ENCODE data around the gene BST1. TPM values are rescaled to one million over a fixed set of nuclear protein-coding genes. Genes with fewer than 3 reads are reported as not detected.
A peak's percentile ranks its signal among the peaks of the same experiment; 100 is the strongest.

The BST1 gene
- total and polyA plus RNA-seq, 2 experiments from 2014 or later, result 24.3 to 32.6 TPM

- Histone ChIP-seq H3K9me3 (ENCODE audit: low read depth) (no peaks in the 10 kb centered on the region), H4K20me1 (ENCODE audit: insufficient read depth) (no peaks in the 10 kb centered on the region), H2AFZ (no peak overlapping the region), H3K4me2 (ENCODE audit: unreplicated experiment) (peak overlapping the region; percentile 95), H3K4me1 (ENCODE audit: insufficient read depth) (peaks cover 47% of the 10 kb centered on the region), H3K27me3 (replicated peaks; ENCODE audit: insufficient read depth) (no peaks in the 10 kb centered on the region), H3K9me2 (ENCODE audit: insufficient read depth) (no peaks in the 10 kb centered on the region; the same call in 1 of the 2 replicates), H3K27ac (no peak overlapping the region), H3K9ac (peak overlapping the region; percentile 97), H3K36me3 (ENCODE audit: low read depth) (peaks cover 33% of the 10 kb centered on the region), H3F3A (ENCODE audit: insufficient read depth) (peaks cover 22% of the 10 kb centered on the region), H3K79me2 (ENCODE audit: insufficient read depth) (peaks cover 83% of the 10 kb centered on the region), H3K4me3 (peak overlapping the region; percentile 88)
- in situ Hi-C loops (cut with MboI), result no loop called here
- no peak for DNase-seq
- 74 to 86% methylated on average over 2 of the region's 2 CpGs for WGBS, 2 experiments (ENCODE audit: low coverage in 1 of 2, low lambda C conversion rate in 2 of 2, missing lambda C conversion rate in 2 of 2)
- no peak for TF ChIP-seq EZH2 (IDR thresholded peaks at IDR 0.05; ENCODE audit: insufficient read depth, poor library complexity, severe bottlenecking)
- no peak for TF ChIP-seq EZH2phosphoT487 (IDR thresholded peaks at IDR 0.05; ENCODE audit: insufficient read depth, low read depth)
Observed at GRCh38 chr4:15683143-15683495, 19.7 kb upstream of the BST1 start.

- Histone ChIP-seq H3K4me2 (ENCODE audit: unreplicated experiment) (no peak overlapping the region), H3K9ac (no peak overlapping the region), H3K27me3 (replicated peaks; ENCODE audit: insufficient read depth) (no peaks in the 10 kb centered on the region), H3F3A (ENCODE audit: insufficient read depth) (peaks cover 31% of the 10 kb centered on the region), H4K20me1 (ENCODE audit: insufficient read depth) (no peaks in the 10 kb centered on the region), H3K9me2 (ENCODE audit: insufficient read depth) (no peaks in the 10 kb centered on the region; the same call in 1 of the 2 replicates), H3K4me3 (no peak overlapping the region), H2AFZ (no peak overlapping the region), H3K27ac (no peak overlapping the region), H3K79me2 (ENCODE audit: insufficient read depth) (peaks cover 69% of the 10 kb centered on the region), H3K36me3 (ENCODE audit: low read depth) (peaks cover 33% of the 10 kb centered on the region), H3K9me3 (ENCODE audit: low read depth) (no peaks in the 10 kb centered on the region), H3K4me1 (ENCODE audit: insufficient read depth) (peaks cover 46% of the 10 kb centered on the region)
- 93 to 100% methylated on average over 1 of the region's 1 CpG for WGBS, 2 experiments (ENCODE audit: low coverage in 1 of 2, low lambda C conversion rate in 2 of 2, missing lambda C conversion rate in 2 of 2)
- no peak for TF ChIP-seq EZH2 (IDR thresholded peaks at IDR 0.05; ENCODE audit: insufficient read depth, poor library complexity, severe bottlenecking)
- TF ChIP-seq EZH2phosphoT487 (IDR thresholded peaks at IDR 0.05; ENCODE audit: insufficient read depth, low read depth), result no peak
- DNase-seq, result no peak
- in situ Hi-C loops (cut with MboI), result no loop called here
Observed at GRCh38 chr4:15684498-15684897, 18.4 kb upstream of the BST1 start.

- Histone ChIP-seq H3K4me3 (no peak overlapping the region), H3K9ac (no peak overlapping the region), H3K27me3 (replicated peaks; ENCODE audit: insufficient read depth) (no peaks in the 10 kb centered on the region), H3K9me3 (ENCODE audit: low read depth) (no peaks in the 10 kb centered on the region), H3K36me3 (ENCODE audit: low read depth) (peaks cover 33% of the 10 kb centered on the region), H3F3A (ENCODE audit: insufficient read depth) (peaks cover 63% of the 10 kb centered on the region), H3K79me2 (ENCODE audit: insufficient read depth) (peaks cover 37% of the 10 kb centered on the region), H3K27ac (peak overlapping the region; percentile 85), H4K20me1 (ENCODE audit: insufficient read depth) (no peaks in the 10 kb centered on the region), H3K4me2 (ENCODE audit: unreplicated experiment) (peak overlapping the region; percentile 5), H3K9me2 (ENCODE audit: insufficient read depth) (no peaks in the 10 kb centered on the region; the same call in 1 of the 2 replicates), H2AFZ (no peak overlapping the region), H3K4me1 (ENCODE audit: insufficient read depth) (peaks cover 67% of the 10 kb centered on the region)
- in situ Hi-C loops (cut with MboI), result no loop called here
- DNase-seq, result peak; percentile 48
- TF ChIP-seq EZH2phosphoT487 (IDR thresholded peaks at IDR 0.05; ENCODE audit: insufficient read depth, low read depth) (no peak), EZH2 (IDR thresholded peaks at IDR 0.05; ENCODE audit: insufficient read depth, poor library complexity, severe bottlenecking) (no peak)
- WGBS, 2 experiments (ENCODE audit: low coverage in 1 of 2, low lambda C conversion rate in 2 of 2, missing lambda C conversion rate in 2 of 2), result 25 to 33% methylated on average over 5 of the region's 5 CpGs
Observed at GRCh38 chr4:15688051-15688450, 14.8 kb upstream of the BST1 start.

GRCh38 chr4:15689540-15689939, 13.3 kb upstream of the BST1 start:
- in situ Hi-C loops (cut with MboI), result no loop called here
- Histone ChIP-seq H2AFZ (no peak overlapping the region), H3K9me3 (ENCODE audit: low read depth) (no peaks in the 10 kb centered on the region), H3F3A (ENCODE audit: insufficient read depth) (peaks cover 63% of the 10 kb centered on the region), H3K79me2 (ENCODE audit: insufficient read depth) (peaks cover 22% of the 10 kb centered on the region), H3K27ac (peak overlapping the region; percentile 85), H3K27me3 (replicated peaks; ENCODE audit: insufficient read depth) (no peaks in the 10 kb centered on the region), H3K4me2 (ENCODE audit: unreplicated experiment) (peak overlapping the region; percentile 68), H3K4me1 (ENCODE audit: insufficient read depth) (peaks cover 55% of the 10 kb centered on the region), H4K20me1 (ENCODE audit: insufficient read depth) (no peaks in the 10 kb centered on the region), H3K9me2 (ENCODE audit: insufficient read depth) (no peaks in the 10 kb centered on the region; the same call in 1 of the 2 replicates), H3K9ac (peak overlapping the region; percentile 52), H3K36me3 (ENCODE audit: low read depth) (peaks cover 26% of the 10 kb centered on the region), H3K4me3 (peak overlapping the region; percentile 13; the same call in 1 of the 2 replicates)
- TF ChIP-seq EZH2phosphoT487 (IDR thresholded peaks at IDR 0.05; ENCODE audit: insufficient read depth, low read depth) (no peak), EZH2 (IDR thresholded peaks at IDR 0.05; ENCODE audit: insufficient read depth, poor library complexity, severe bottlenecking) (no peak)
- WGBS, 2 experiments (ENCODE audit: low coverage in 1 of 2, low lambda C conversion rate in 2 of 2, missing lambda C conversion rate in 2 of 2), result 96 to 98% methylated on average over 2 of the region's 2 CpGs
- peak; percentile 37 for DNase-seq
